ENCODE measurements around the gene ANAPC1.

GRCh38 chr2:111898703-111899514, 14.9 kb upstream of the ANAPC1 start:
- TF ChIP-seq CTCF (IDR thresholded peaks at IDR 0.05) (no peak), JUNB (IDR thresholded peaks at IDR 0.05) (no peak), POLR2A (IDR thresholded peaks at IDR 0.05; ENCODE audit: low read length) (no peak)
- TF ChIP-seq, protein P1, sequence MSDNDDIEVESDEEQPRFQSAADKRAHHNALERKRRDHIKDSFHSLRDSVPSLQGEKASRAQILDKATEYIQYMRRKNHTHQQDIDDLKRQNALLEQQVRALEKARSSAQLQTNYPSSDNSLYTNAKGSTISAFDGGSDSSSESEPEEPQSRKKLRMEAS (IDR thresholded peaks at IDR 0.05), result no peak

Data from A549 (cell line).